Prostate gland (tissue), 2 donors: Measurements from ENCODE around the gene PLA2R1.

Source experiments
- CTCF ChIP-seq, 4 experiments: fragments of 200-600 bp in 2 of 4; fragments of 450-650 bp in 2 of 4; sonication (generic) in 2 of 4; IDR thresholded peaks; 1 replicate in 3 of 4; 2 replicates in 1 of 4; pipeline ENCODE4 v1.5.1; 2016 to 2019; ENCODE audit warnings: antibody characterized with exemption in 4 of 4, mild to moderate bottlenecking in 2 of 4, moderate library complexity in 2 of 4
- POLR2A ChIP-seq: fragments of 450-650 bp; IDR thresholded peaks from one replicate; pipeline ENCODE4 v1.6.1; 2016; ENCODE audit warnings: antibody characterized with exemption, mild to moderate bottlenecking
- POLR2AphosphoS5 ChIP-seq: sonication (generic); formaldehyde crosslinking; IDR thresholded peaks from one replicate; pipeline ENCODE4 v1.6.1; 2017; ENCODE audit warnings: antibody characterized with exemption

- no peak for TF ChIP-seq CTCF (IDR thresholded peaks at IDR 0.05)
- no peak for TF ChIP-seq POLR2AphosphoS5
- no peak for TF ChIP-seq POLR2A
Observed at GRCh38 chr2:159897081-159897480, 165.3 kb downstream of the PLA2R1 start.
